K562 (cell line): Measurements from ENCODE around the gene AP2M1. TPM values are rescaled to one million over a fixed set of nuclear protein-coding genes. Genes with fewer than 3 reads are reported as not detected.

Experiments
- BRF1 ChIP-seq: IDR thresholded peaks from 3 replicates; pipeline ENCODE4 v1.6.1; 2011; ENCODE audit warnings: borderline replicate concordance, mild to moderate bottlenecking; ENCODE audit not compliant: insufficient read length; ENCODE audit errors: extremely low read depth
- CBX3 ChIP-seq, 2 experiments: IDR thresholded peaks; 1 replicate in 1 of 2; 2 replicates in 1 of 2; pipeline ENCODE4 v1.6.1; 2012; ENCODE audit warnings: inconsistent platforms in 2 of 2, low read length in 2 of 2, borderline replicate concordance in 1 of 2, control low read depth in 1 of 2
- CHCHD3 ChIP-seq: fragments of 250-450 bp; sonication (Bioruptor Pico); IDR thresholded peaks from 2 replicates; pipeline ENCODE4 v2.1.2; 2022; ENCODE audit warnings: mild to moderate bottlenecking
- GATAD2B ChIP-seq: fragments of 450-650 bp; IDR thresholded peaks from 2 replicates; pipeline ENCODE4 v1.6.1; 2017; ENCODE audit warnings: mild to moderate bottlenecking, borderline replicate concordance
- HLTF ChIP-seq: fragments of 450-650 bp; IDR thresholded peaks from 2 replicates; pipeline ENCODE4 v1.6.1; 2016
- ILF3 ChIP-seq: fragments of 450-650 bp; IDR thresholded peaks from 2 replicates; pipeline ENCODE4 v1.6.1; 2018; ENCODE audit warnings: antibody characterized with exemption, mild to moderate bottlenecking, moderate library complexity, borderline replicate concordance
- JUND ChIP-seq, 2 experiments: IDR thresholded peaks; 2 replicates in 1 of 2; 3 replicates in 1 of 2; pipeline ENCODE4 v1.6.1; 2011; ENCODE audit warnings: borderline replicate concordance in 2 of 2, low read depth in 2 of 2, low read length in 2 of 2, improper control_type of control experiment in 1 of 2, missing biosample characterization in 1 of 2, missing genetic modification characterization in 1 of 2, missing genetic modification reagents in 1 of 2
- KLF16 ChIP-seq: IDR thresholded peaks from 2 replicates; pipeline ENCODE4 v1.6.1; 2016; ENCODE audit warnings: antibody characterized with exemption
- MBD2 ChIP-seq: sonication (generic); IDR thresholded peaks from 2 replicates; pipeline ENCODE4 v1.6.1; 2016; ENCODE audit warnings: low read depth, borderline replicate concordance
- MED1 ChIP-seq: sonication (generic); formaldehyde crosslinking; IDR thresholded peaks from 2 replicates; pipeline ENCODE4 v1.8.1; 2023; ENCODE audit warnings: missing genetic modification reagents, borderline replicate concordance
- NR4A1 ChIP-seq, 2 experiments: fragments of 250-450 bp in 1 of 2; fragments of 450-650 bp in 1 of 2; sonication (Bioruptor Pico) in 1 of 2; IDR thresholded peaks; 2 replicates each; pipeline versions ENCODE4 v1.4.0 to v1.6.1; 2016 to 2020; ENCODE audit warnings: mild to moderate bottlenecking in 2 of 2, missing compliant biosample characterization in 1 of 2, missing genetic modification characterization in 1 of 2, moderate library complexity in 1 of 2
- RAD51 ChIP-seq: fragments of 450-650 bp; IDR thresholded peaks from 2 replicates; pipeline ENCODE4 v1.7.1; 2016; ENCODE audit warnings: low read depth, mild to moderate bottlenecking, borderline replicate concordance
- RB1 ChIP-seq: fragments of 450-650 bp; IDR thresholded peaks from 2 replicates; pipeline ENCODE4 v1.6.1; 2017; ENCODE audit warnings: low read depth, mild to moderate bottlenecking
- SP1 ChIP-seq: sonication (generic); formaldehyde crosslinking; IDR thresholded peaks from 2 replicates; pipeline ENCODE4 v1.8.1; 2022; ENCODE audit warnings: mild to moderate bottlenecking, missing genetic modification reagents
- ZC3H8 ChIP-seq: fragments of 450-650 bp; IDR thresholded peaks from 2 replicates; pipeline ENCODE4 v1.6.1; 2017
- ZKSCAN3 ChIP-seq: fragments of 250-450 bp; sonication (Bioruptor Pico); IDR thresholded peaks from 2 replicates; pipeline ENCODE4 v1.4.0; 2020
- ZNF764 ChIP-seq: fragments of 250-450 bp; sonication (Bioruptor Pico); IDR thresholded peaks from 2 replicates; pipeline ENCODE4 v1.4.0; 2020; ENCODE audit warnings: low read depth, mild to moderate bottlenecking, moderate library complexity
- polyA plus RNA-seq, 8 experiments: library from polyadenylated mRNA; depleted of rRNA in 4 of 8; stranded (reverse) in 5 of 8; unstranded in 3 of 8; fragments of >200 nt; fragmentation: Nextera tagmentation in 2 of 8; fragmentation: Illumina TruSeq in 1 of 8; extraction: Ambion mirVana in 2 of 8; extraction: Trizol in 1 of 8; gene quantifications; 2 replicates each; pipeline versions ENCODE4 v1.2.1 to v1.2.3, GENCODE V29; 2011 to 2014; ENCODE audit warnings: inconsistent platforms in 1 of 8, missing spikeins in 1 of 8
- total RNA-seq, 7 experiments: library from RNA; depleted of rRNA in 6 of 7; stranded (reverse); fragments of >200 nt in 6 of 7; fragmentation: Illumina TruSeq in 2 of 7; extraction: Trizol in 2 of 7; gene quantifications; 2 replicates each; pipeline versions ENCODE4 v1.2.1 to v1.2.3, GENCODE V29; 2011 to 2021; ENCODE audit warnings: low replicate concordance in 1 of 7
- TF ChIP-seq, protein P1 (sequence below): fragments of 450-650 bp; IDR thresholded peaks from 2 replicates; pipeline ENCODE4 v1.6.1; 2017; ENCODE audit warnings: antibody characterized with exemption, mild to moderate bottlenecking
- TF ChIP-seq, protein P2 (sequence below): fragments of 450-650 bp; IDR thresholded peaks from 2 replicates; pipeline ENCODE4 v1.6.1; 2018; ENCODE audit warnings: mild to moderate bottlenecking, low read depth; ENCODE audit not compliant: partially characterized antibody
- TF ChIP-seq, protein P3 (sequence below): fragments of 450-650 bp; IDR thresholded peaks from 2 replicates; pipeline ENCODE4 v1.6.1; 2014; ENCODE audit warnings: low read depth, mild to moderate bottlenecking, moderate library complexity, borderline replicate concordance

Gene AP2M1
- total and polyA plus RNA-seq, 9 of the 15 experiments (the other 6 are each of a cell fraction or from before 2014, with no cell fraction given): 118 to 505 (median 296) TPM

DNA sequence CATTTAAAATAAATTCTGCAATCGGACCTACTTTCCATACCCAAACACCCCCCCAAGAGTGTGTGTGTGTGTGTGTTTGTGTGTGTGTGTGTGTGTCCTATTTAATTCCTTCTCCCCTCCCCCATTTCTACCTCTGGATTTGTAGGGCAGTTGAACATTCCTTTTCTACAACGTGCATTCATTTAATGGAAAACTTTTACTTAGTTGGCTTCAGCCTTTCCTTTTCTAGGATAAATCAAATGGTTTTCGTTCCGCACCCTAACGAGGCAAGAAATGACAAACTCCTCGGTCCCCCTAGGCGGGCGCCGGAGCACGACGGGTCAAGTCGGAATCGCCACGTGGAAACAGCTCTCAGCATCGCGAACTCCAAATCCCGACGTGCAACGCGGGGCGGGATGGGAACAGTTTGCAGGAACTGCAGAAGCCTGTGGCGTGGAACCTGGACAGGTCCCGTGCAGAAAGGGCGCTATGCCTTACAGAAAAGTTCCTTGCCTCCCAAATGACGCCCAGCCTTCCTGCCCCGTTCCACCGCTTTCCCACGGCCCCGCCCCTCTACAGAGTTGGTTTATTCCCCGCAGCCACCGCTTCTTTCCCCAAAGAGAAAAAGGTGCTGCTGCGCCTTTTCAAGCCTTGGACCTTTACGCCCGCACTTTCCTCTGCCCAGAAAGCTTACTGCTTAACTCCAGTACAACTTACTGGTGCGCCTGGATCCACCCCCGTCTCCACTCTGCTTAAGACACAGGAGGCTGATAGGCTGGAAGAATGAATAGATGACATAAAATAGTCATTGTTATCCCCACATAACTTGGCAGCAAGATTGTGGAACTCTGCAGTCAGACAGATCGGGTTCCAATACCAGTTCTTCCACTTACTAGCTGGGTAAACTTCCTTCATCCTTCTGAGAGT lies 40.6 kb upstream of the AP2M1 start (continued):
- TF ChIP-seq HLTF: no peak
- TF ChIP-seq CBX3 (IDR thresholded peaks at IDR 0.05; ENCODE audit: borderline replicate concordance in 1 of 2, low read length in 2 of 2): peak in 1 of 2 experiments; percentile 92; a peak in 2 of 3 replicates
- TF ChIP-seq JUND (IDR thresholded peaks at IDR 0.05; ENCODE audit: borderline replicate concordance, low read depth, low read length): peak; percentile 42; the same call in 1 of the 2 replicates
- TF ChIP-seq JUND (tag; IDR thresholded peaks at IDR 0.05; ENCODE audit: borderline replicate concordance, low read depth, low read length): no peak; the same call in 1 of the 3 replicates
- no peak for TF ChIP-seq KLF16
- TF ChIP-seq GATAD2B: no peak; the same call in 1 of the 2 replicates
- peak; percentile 59; the same call in 1 of the 2 replicates for TF ChIP-seq MBD2
- no peak for TF ChIP-seq ILF3
- TF ChIP-seq, protein P1, sequence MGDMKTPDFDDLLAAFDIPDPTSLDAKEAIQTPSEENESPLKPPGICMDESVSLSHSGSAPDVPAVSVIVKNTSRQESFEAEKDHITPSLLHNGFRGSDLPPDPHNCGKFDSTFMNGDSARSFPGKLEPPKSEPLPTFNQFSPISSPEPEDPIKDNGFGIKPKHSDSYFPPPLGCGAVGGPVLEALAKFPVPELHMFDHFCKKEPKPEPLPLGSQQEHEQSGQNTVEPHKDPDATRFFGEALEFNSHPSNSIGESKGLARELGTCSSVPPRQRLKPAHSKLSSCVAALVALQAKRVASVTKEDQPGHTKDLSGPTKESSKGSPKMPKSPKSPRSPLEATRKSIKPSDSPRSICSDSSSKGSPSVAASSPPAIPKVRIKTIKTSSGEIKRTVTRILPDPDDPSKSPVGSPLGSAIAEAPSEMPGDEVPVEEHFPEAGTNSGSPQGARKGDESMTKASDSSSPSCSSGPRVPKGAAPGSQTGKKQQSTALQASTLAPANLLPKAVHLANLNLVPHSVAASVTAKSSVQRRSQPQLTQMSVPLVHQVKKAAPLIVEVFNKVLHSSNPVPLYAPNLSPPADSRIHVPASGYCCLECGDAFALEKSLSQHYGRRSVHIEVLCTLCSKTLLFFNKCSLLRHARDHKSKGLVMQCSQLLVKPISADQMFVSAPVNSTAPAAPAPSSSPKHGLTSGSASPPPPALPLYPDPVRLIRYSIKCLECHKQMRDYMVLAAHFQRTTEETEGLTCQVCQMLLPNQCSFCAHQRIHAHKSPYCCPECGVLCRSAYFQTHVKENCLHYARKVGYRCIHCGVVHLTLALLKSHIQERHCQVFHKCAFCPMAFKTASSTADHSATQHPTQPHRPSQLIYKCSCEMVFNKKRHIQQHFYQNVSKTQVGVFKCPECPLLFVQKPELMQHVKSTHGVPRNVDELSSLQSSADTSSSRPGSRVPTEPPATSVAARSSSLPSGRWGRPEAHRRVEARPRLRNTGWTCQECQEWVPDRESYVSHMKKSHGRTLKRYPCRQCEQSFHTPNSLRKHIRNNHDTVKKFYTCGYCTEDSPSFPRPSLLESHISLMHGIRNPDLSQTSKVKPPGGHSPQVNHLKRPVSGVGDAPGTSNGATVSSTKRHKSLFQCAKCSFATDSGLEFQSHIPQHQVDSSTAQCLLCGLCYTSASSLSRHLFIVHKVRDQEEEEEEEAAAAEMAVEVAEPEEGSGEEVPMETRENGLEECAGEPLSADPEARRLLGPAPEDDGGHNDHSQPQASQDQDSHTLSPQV: peak; percentile 89
- TF ChIP-seq ZC3H8: no peak
- TF ChIP-seq RB1: no peak
- TF ChIP-seq ZNF764 (CRISPR knock-in tag): no peak
- TF ChIP-seq SP1 (CRISPR knock-in tag): peak; percentile 74
- TF ChIP-seq MED1 (CRISPR knock-in tag): no peak
- no peak; the same call in 1 of the 2 replicates for TF ChIP-seq RAD51
- no peak for TF ChIP-seq NR4A1 (CRISPR knock-in tag; IDR thresholded peaks at IDR 0.05)
- no peak for TF ChIP-seq NR4A1 (tag; IDR thresholded peaks at IDR 0.05)
- TF ChIP-seq BRF1: no peak
- 0 out of 2 replicates have a peak, but pooled peaks have one; percentile 21 for TF ChIP-seq CHCHD3 (CRISPR knock-in tag)
- TF ChIP-seq ZKSCAN3 (CRISPR knock-in tag): no peak
- TF ChIP-seq, protein P2, sequence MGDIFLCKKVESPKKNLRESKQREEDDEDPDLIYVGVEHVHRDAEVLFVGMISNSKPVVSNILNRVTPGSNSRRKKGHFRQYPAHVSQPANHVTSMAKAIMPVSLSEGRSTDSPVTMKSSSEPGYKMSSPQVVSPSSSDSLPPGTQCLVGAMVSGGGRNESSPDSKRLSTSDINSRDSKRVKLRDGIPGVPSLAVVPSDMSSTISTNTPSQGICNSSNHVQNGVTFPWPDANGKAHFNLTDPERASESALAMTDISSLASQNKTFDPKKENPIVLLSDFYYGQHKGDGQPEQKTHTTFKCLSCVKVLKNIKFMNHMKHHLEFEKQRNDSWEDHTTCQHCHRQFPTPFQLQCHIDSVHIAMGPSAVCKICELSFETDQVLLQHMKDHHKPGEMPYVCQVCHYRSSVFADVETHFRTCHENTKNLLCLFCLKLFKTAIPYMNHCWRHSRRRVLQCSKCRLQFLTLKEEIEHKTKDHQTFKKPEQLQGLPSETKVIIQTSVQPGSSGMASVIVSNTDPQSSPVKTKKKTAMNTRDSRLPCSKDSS: no peak
- TF ChIP-seq, protein P3, sequence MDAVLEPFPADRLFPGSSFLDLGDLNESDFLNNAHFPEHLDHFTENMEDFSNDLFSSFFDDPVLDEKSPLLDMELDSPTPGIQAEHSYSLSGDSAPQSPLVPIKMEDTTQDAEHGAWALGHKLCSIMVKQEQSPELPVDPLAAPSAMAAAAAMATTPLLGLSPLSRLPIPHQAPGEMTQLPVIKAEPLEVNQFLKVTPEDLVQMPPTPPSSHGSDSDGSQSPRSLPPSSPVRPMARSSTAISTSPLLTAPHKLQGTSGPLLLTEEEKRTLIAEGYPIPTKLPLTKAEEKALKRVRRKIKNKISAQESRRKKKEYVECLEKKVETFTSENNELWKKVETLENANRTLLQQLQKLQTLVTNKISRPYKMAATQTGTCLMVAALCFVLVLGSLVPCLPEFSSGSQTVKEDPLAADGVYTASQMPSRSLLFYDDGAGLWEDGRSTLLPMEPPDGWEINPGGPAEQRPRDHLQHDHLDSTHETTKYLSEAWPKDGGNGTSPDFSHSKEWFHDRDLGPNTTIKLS: peak; percentile 99
